CMK (cell line): ENCODE measurements around the gene SUPT3H.

ENCODE experiments used
- DNase-seq: peaks from one replicate; pipeline ENCODE4 v3.0.0-alpha.2; 2010; ENCODE audit warnings: low read depth

Gene SUPT3H

GRCh38 chr6:44788387-44788981, 589.2 kb downstream of the SUPT3H start:
- DNase-seq = no peak

DNA sequence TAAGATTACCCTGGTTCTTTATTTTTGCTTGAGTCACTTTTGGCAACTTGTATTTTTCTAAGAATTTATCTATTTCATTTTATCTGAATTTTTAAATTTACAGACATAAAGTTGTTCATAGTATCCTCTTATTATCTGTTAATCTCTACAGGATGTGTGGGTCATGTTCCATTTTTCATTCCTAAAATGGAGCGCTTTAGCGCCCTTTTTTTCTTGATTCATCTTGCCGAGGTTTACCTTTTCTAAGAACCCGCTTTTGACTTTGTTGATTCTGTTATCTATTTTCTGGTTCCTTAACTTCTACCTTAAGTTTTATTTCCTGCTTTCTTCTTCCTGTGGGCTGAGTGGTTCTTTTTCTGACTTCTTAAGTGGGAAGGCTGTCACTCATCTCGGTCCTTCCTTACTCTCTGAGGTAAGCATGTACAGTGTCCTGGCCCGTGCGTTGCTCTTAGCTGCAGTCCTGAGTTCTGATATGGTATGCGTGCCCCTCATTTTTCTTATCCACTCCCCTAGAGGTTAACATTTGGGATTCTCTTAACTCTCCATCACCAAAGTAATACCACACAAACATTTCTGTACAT, 590.4 kb downstream of the SUPT3H start:
- no peak for DNase-seq

GRCh38 chr6:44785130-44785529, 592.6 kb downstream of the SUPT3H start:
- DNase-seq = no peak

DNA sequence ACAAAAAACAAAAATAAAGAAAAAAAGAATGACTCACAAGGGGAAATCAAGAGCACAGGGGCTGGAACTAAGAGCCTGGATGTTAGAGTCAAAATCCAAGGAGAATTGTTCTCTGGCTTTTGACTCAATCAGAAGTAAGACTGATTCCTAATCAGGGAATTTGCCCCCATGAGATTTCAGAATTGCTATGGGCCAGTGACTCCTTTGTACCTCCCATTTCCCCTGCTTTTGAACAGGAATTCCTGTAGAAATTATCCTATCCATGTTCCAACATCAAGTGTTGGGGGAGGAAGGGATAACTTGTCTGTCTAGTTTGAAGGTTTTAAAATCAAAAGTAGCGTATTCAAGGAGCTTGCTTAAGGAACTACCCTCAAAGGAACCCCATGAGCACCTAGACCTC, 593.5 kb downstream of the SUPT3H start:
- no peak for DNase-seq

GRCh38 chr6:44782892-44783291, 594.8 kb downstream of the SUPT3H start:
- no peak for DNase-seq

GRCh38 chr6:44781912-44782597, 595.7 kb downstream of the SUPT3H start:
- no peak for DNase-seq

- DNase-seq = no peak
Observed at GRCh38 chr6:44780161-44780560, 597.6 kb downstream of the SUPT3H start.

- DNase-seq = no peak
Observed at GRCh38 chr6:44779130-44779826, 598.5 kb downstream of the SUPT3H start.
